Stomach (tissue), 9 donors: Measurements from ENCODE around the gene CDC27. TPM values are rescaled to one million over a fixed set of nuclear protein-coding genes. Genes with fewer than 3 reads are reported as not detected.
"Not testable (repeated sequence)": the region's sequence is repeated elsewhere in the genome, so short reads cannot be mapped to it uniquely, and the experiment has no call there.

Experiments used
- DNase-seq, 2 donors: peaks; one replicate each; pipeline versions ENCODE4 v3.0.0 to v3.0.0-alpha.2; 2013 to 2019
- H3K27ac ChIP-seq, 5 donors: fragments of 200-600 bp in 4 of 5; sonication (generic) in 4 of 5; one replicate each; pipeline ENCODE4 v1.5.1; 2013 to 2019; ENCODE audit warnings: mild to moderate bottlenecking in 1 of 5, moderate library complexity in 1 of 5
- H3K27me3 ChIP-seq, 3 donors: fragments of 200-600 bp; sonication (generic); one replicate each; pipeline ENCODE4 v1.5.1; 2017 to 2019; ENCODE audit warnings: mixed run types in 1 of 3
- H3K36me3 ChIP-seq, 4 donors: fragments of 200-600 bp; sonication (generic); 1 replicate in 3 of 4; 2 replicates in 1 of 4; pipeline ENCODE4 v1.5.1; 2016 to 2019
- H3K4me1 ChIP-seq, 4 donors: fragments of 200-600 bp; sonication (generic); one replicate each; pipeline ENCODE4 v1.5.1; 2016 to 2019
- H3K4me3 ChIP-seq, 4 donors: fragments of 200-600 bp; sonication (generic) in 3 of 4; one replicate each; pipeline ENCODE4 v1.5.1; 2016 to 2019; ENCODE audit warnings: mild to moderate bottlenecking in 1 of 4
- H3K9me3 ChIP-seq, 4 donors: fragments of 200-600 bp; sonication (generic); one replicate each; pipeline ENCODE4 v1.5.1; 2016 to 2019
- EP300 ChIP-seq: sonication (generic); formaldehyde crosslinking; IDR thresholded peaks from one replicate; pipeline ENCODE4 v1.6.1; 2017; ENCODE audit warnings: antibody characterized with exemption
- POLR2A ChIP-seq, 4 donors: fragments of 450-650 bp; IDR thresholded peaks; one replicate each; pipeline ENCODE4 v1.6.1; 2016; ENCODE audit warnings: antibody characterized with exemption in 4 of 4, control low read depth in 2 of 4, mild to moderate bottlenecking in 1 of 4, moderate library complexity in 1 of 4
- POLR2AphosphoS5 ChIP-seq, 3 donors: sonication (generic); formaldehyde crosslinking; IDR thresholded peaks; one replicate each; pipeline ENCODE4 v1.6.1; 2016; ENCODE audit warnings: antibody characterized with exemption in 3 of 3
- WGBS, 5 donors: extraction: QIAGEN DNeasy Blood & Tissue Kit in 3 of 5; methylation state at CpG; one replicate each; pipeline versions ENCODE4 v1.1.5 to v1.1.7; 2013 to 2018; 5-methylcytosine and 5-hydroxymethylcytosine counted together
- intact Hi-C: fragments of 100-400 bp; cut with DNase I; formaldehyde crosslinking; loops from one replicate; pipeline ENCODE4 v1.15.1; 2023; ENCODE audit warnings: low total_unique reads
- polyA plus RNA-seq, 3 donors: library from polyadenylated mRNA; stranded (reverse); fragments of 200-250 nt; gene quantifications; one replicate each; pipeline ENCODE4 v1.2.3, GENCODE V29; 2013
- total RNA-seq, 5 donors: library from RNA; depleted of rRNA; stranded (reverse); fragments of >200 nt; gene quantifications; one replicate each; pipeline versions ENCODE4 v1.1.0 to v1.2.3, GENCODE V29; 2014 to 2016
- TF ChIP-seq, protein P1 (sequence below), 7 experiments: fragments of 450-650 bp in 4 of 7; fragments of 200-600 bp in 3 of 7; sonication (generic) in 3 of 7; IDR thresholded peaks; one replicate each; pipeline ENCODE4 v1.5.1; 2016 to 2019; ENCODE audit warnings: antibody characterized with exemption in 7 of 7, control low read depth in 2 of 7, mild to moderate bottlenecking in 1 of 7
- donor health status: healthy with polysubstance abuse.
- donor health status: Bipolar disorder and iron deficiency.
- donor health status: healthy.

Gene CDC27
- total and polyA plus RNA-seq, 8 donors, result 3.2 to 104 (median 17.1) TPM

- Histone ChIP-seq H3K27ac (no peak overlapping the region), H3K4me1 (no peaks in the 10 kb centered on the region), H3K36me3 (peaks cover 43 to 94% (median 92%) of the 10 kb centered on the region in 4 donors), H3K4me3 (no peak overlapping the region), H3K27me3 (no peaks in the 10 kb centered on the region), H3K9me3 (no peaks in the 10 kb centered on the region)
- 66 to 100% (median 96%) methylated on average over 3 of the region's 3 CpGs for WGBS, 5 donors
- no peak for DNase-seq
- TF ChIP-seq EP300 (no peak), POLR2AphosphoS5 (IDR thresholded peaks at IDR 0.05) (no peak), POLR2A (IDR thresholded peaks at IDR 0.05) (no peak)
- TF ChIP-seq, protein P1, sequence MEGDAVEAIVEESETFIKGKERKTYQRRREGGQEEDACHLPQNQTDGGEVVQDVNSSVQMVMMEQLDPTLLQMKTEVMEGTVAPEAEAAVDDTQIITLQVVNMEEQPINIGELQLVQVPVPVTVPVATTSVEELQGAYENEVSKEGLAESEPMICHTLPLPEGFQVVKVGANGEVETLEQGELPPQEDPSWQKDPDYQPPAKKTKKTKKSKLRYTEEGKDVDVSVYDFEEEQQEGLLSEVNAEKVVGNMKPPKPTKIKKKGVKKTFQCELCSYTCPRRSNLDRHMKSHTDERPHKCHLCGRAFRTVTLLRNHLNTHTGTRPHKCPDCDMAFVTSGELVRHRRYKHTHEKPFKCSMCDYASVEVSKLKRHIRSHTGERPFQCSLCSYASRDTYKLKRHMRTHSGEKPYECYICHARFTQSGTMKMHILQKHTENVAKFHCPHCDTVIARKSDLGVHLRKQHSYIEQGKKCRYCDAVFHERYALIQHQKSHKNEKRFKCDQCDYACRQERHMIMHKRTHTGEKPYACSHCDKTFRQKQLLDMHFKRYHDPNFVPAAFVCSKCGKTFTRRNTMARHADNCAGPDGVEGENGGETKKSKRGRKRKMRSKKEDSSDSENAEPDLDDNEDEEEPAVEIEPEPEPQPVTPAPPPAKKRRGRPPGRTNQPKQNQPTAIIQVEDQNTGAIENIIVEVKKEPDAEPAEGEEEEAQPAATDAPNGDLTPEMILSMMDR (IDR thresholded peaks at IDR 0.05), result no peak
- intact Hi-C loops, result no loop called here
Measured at GRCh38 chr17:47131761-47132160, 57.3 kb downstream of the CDC27 start.

DNA sequence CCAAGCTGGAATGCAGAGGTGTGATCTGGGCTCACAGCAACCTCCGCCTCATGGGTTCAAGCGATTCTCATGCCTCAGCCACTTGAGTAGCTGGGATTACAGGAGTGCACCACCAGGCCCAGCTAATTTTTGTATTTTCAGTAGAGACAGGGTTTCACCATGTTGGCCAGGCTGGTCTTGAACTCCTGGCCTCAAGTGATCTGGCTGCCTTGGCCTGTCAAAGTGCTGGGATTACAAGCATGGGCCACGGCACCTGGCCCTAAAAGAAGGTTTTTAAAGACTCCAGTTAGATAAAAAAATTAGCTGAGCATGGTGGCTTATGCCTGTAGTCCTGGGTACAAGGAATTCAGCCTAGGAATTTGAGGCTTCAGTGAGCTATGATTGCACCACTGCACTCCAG is 62.3 kb downstream of the CDC27 start:
- H3K4me3 ChIP-seq, intact Hi-C loops, H3K9me3 ChIP-seq, H3K27ac ChIP-seq, DNase-seq, H3K27me3 ChIP-seq, H3K4me1 ChIP-seq: not testable (repeated sequence)
- peaks cover 38 to 97% (median 94%) of the 10 kb centered on the region in 4 donors for H3K36me3 ChIP-seq
- WGBS, 5 donors, result 60 to 86% (median 78%) methylated on average over 3 of the region's 3 CpGs

- H3K27ac ChIP-seq, DNase-seq, H3K4me3 ChIP-seq, intact Hi-C loops, H3K4me1 ChIP-seq, H3K9me3 ChIP-seq, H3K27me3 ChIP-seq: not testable (repeated sequence)
- 92 to 99% (median 97%) methylated on average over 2 of the region's 2 CpGs for WGBS, 5 donors
- H3K36me3 ChIP-seq, result peaks cover 29 to 96% (median 93%) of the 10 kb centered on the region in 4 donors
Measured at GRCh38 chr17:47123262-47123661, 65.8 kb downstream of the CDC27 start.

- no peaks in the 10 kb centered on the region for H3K27me3 ChIP-seq
- no peak overlapping the region for H3K4me3 ChIP-seq
- H3K4me1 ChIP-seq, result no peaks in the 10 kb centered on the region
- intact Hi-C loops, result no loop called here
- TF ChIP-seq, protein P1 (IDR thresholded peaks at IDR 0.05), result no peak
- TF ChIP-seq POLR2AphosphoS5 (IDR thresholded peaks at IDR 0.05) (no peak), EP300 (no peak), POLR2A (IDR thresholded peaks at IDR 0.05) (no peak)
- peaks cover 13 to 82% (median 75%) of the 10 kb centered on the region in 4 donors for H3K36me3 ChIP-seq
- no peak for DNase-seq
- no peaks in the 10 kb centered on the region for H3K9me3 ChIP-seq
- H3K27ac ChIP-seq, result no peak overlapping the region
- 82 to 97% (median 95%) methylated on average over 5 of the region's 5 CpGs for WGBS, 5 donors
Measured at GRCh38 chr17:47120521-47121095, 68.5 kb downstream of the CDC27 start.

DNA sequence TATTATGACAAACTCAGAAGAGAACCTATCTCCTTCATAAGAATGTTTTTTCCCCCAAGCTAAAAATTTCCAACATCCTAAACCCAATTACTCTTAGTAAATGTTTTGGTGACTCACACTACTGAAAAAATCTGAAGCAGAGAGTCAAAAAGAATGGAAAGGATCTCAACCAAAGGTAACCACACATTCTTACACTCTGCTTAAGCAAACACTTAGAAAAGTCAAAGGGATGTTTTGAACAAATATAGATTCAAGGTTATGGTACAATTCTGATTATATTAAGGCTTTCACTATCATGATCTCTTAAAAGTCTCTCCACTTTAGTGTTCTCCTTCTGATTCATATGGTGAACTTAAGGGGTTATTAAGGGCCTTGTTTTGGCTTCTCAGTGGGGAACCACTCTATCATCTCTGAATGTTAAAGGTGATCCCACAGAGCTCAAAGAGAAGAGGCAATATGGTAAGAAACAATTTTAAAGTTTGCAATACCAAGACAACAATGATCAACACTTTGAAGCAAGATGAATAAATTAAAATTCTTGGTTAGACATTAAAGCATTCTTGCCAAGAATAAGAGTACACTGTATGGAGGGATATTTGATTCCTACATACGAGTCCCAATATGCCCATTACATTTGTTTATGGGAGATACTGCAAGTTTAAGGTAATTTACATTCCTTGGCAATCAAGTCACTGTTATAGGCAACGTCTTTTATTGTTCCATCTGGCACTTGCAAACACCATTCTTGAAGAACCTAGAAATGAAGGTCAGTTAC is 69.2 kb downstream of the CDC27 start:
- Histone ChIP-seq H3K4me1 (no peaks in the 10 kb centered on the region), H3K27ac (no peak overlapping the region), H3K27me3 (no peaks in the 10 kb centered on the region), H3K9me3 (no peaks in the 10 kb centered on the region), H3K4me3 (no peak overlapping the region), H3K36me3 (peaks cover 13 to 75% (median 68%) of the 10 kb centered on the region in 4 donors)
- intact Hi-C loops, result no loop called here
- no peak for DNase-seq
- no peak for TF ChIP-seq POLR2AphosphoS5 (IDR thresholded peaks at IDR 0.05)
- TF ChIP-seq EP300, result no peak
- TF ChIP-seq, protein P1 (IDR thresholded peaks at IDR 0.05), result no peak
- no peak for TF ChIP-seq POLR2A (IDR thresholded peaks at IDR 0.05)
- WGBS, 5 donors, result 63 to 73% (median 67%) methylated on average over 2 of the region's 2 CpGs
